DND-41 (cell line): ENCODE results near the gene GPC3.
"Not testable (repeated sequence)": the region's sequence is repeated elsewhere in the genome, so short reads cannot be mapped to it uniquely, and the experiment has no call there.

Experiments
- EZH2 ChIP-seq: IDR thresholded peaks from 3 replicates; pipeline ENCODE4 v1.6.1; 2012; ENCODE audit warnings: borderline replicate concordance, low read depth, mild to moderate bottlenecking, moderate library complexity, low read length, inconsistent platforms; ENCODE audit not compliant: severe bottlenecking
- TF ChIP-seq, protein P1 (sequence below): IDR thresholded peaks from 2 replicates; pipeline ENCODE4 v1.5.1; 2012; ENCODE audit warnings: borderline replicate concordance, low read length, moderate library complexity, mild to moderate bottlenecking; ENCODE audit not compliant: poor library complexity, severe bottlenecking; ENCODE audit errors: extremely low read depth

DNA sequence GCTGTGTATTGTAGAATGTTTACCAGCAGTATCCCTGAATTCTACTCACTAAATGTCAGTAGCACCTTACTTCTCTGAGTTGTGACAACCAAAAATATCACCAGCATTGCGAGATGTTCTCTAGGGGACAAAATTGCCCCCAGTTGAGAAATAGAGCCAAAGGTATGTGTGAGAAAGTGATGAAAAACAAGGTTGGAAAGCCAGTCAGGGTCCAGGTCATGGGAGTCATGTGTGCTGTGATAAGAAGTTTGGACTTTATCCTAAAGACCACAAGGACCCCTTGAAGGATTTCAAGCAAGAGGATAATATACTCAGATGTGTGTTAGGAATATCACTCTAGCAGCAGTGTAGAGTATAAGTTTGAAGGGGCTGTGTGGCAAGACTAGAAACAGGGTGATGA, 30.9 kb upstream of the GPC3 start:
- TF ChIP-seq, protein P1, sequence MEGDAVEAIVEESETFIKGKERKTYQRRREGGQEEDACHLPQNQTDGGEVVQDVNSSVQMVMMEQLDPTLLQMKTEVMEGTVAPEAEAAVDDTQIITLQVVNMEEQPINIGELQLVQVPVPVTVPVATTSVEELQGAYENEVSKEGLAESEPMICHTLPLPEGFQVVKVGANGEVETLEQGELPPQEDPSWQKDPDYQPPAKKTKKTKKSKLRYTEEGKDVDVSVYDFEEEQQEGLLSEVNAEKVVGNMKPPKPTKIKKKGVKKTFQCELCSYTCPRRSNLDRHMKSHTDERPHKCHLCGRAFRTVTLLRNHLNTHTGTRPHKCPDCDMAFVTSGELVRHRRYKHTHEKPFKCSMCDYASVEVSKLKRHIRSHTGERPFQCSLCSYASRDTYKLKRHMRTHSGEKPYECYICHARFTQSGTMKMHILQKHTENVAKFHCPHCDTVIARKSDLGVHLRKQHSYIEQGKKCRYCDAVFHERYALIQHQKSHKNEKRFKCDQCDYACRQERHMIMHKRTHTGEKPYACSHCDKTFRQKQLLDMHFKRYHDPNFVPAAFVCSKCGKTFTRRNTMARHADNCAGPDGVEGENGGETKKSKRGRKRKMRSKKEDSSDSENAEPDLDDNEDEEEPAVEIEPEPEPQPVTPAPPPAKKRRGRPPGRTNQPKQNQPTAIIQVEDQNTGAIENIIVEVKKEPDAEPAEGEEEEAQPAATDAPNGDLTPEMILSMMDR, result not testable (repeated sequence)
- TF ChIP-seq EZH2, result not testable (repeated sequence)
